Measurements from ENCODE around the gene PRR23E. TPM values are rescaled to one million over a fixed set of nuclear protein-coding genes. Genes with fewer than 3 reads are reported as not detected.

Gene PRR23E
- total RNA-seq, 1 experiment from 2014 or later, result not detected

DNA sequence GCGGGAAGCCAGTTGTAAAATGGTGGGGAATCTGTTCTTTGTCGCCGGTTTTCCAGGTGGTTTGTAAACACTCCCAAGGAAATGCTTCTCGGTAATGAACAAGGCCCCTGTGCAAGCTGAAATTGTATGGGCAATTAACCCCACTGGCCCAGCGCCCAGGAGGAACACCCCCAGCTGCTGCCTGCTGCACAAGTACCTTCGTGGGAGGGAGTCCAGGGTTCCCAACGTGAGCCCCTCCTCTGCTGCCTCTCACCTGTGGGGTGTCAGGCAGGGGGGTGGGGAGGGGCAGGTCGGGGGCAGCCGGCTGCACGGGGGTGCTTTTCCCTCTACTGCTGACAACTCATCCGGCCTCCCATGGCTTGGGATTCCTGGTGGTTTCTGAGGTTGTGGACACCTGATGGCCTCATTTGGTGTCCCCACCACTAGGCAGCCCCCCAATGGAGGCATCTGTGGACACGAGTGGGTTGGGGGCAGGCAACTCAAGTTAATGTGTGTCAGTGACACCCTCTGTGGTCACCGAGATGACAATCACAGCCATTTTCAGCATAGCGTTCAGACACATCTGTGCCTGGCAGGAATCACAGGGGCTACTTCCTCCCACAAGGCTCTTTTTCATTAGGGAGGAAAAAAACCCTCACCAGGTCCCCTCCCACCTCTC, 35.6 kb upstream of the PRR23E start:
- H3K27me3 Mint-ChIP-seq (ENCODE audit: unreplicated experiment), result no peaks in the 10 kb centered on the region
- no TSS peak for BruUV-seq (replicated peaks)
- H3K4me1 Mint-ChIP-seq (ENCODE audit: low read depth, unreplicated experiment), result no peaks in the 10 kb centered on the region
- H3K27ac Mint-ChIP-seq (ENCODE audit: unreplicated experiment), result no peak overlapping the region
- DNase-seq, result no peak
- TF ChIP-seq, protein P1, sequence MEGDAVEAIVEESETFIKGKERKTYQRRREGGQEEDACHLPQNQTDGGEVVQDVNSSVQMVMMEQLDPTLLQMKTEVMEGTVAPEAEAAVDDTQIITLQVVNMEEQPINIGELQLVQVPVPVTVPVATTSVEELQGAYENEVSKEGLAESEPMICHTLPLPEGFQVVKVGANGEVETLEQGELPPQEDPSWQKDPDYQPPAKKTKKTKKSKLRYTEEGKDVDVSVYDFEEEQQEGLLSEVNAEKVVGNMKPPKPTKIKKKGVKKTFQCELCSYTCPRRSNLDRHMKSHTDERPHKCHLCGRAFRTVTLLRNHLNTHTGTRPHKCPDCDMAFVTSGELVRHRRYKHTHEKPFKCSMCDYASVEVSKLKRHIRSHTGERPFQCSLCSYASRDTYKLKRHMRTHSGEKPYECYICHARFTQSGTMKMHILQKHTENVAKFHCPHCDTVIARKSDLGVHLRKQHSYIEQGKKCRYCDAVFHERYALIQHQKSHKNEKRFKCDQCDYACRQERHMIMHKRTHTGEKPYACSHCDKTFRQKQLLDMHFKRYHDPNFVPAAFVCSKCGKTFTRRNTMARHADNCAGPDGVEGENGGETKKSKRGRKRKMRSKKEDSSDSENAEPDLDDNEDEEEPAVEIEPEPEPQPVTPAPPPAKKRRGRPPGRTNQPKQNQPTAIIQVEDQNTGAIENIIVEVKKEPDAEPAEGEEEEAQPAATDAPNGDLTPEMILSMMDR (IDR thresholded peaks at IDR 0.05; ENCODE audit: unreplicated experiment), result no peak
- H3K4me3 Mint-ChIP-seq (ENCODE audit: low read depth, unreplicated experiment), result no peak overlapping the region
- CTCF ChIA-PET, result no interaction called here
- intact Hi-C loops (cut with micrococcal nuclease; ENCODE audit: unreplicated experiment), result no loop called here
- no peaks in the 10 kb centered on the region for H3K9me3 Mint-ChIP-seq (ENCODE audit: low read depth, unreplicated experiment)
- H3K36me3 Mint-ChIP-seq (ENCODE audit: insufficient read depth, unreplicated experiment), result no peaks in the 10 kb centered on the region

DNA sequence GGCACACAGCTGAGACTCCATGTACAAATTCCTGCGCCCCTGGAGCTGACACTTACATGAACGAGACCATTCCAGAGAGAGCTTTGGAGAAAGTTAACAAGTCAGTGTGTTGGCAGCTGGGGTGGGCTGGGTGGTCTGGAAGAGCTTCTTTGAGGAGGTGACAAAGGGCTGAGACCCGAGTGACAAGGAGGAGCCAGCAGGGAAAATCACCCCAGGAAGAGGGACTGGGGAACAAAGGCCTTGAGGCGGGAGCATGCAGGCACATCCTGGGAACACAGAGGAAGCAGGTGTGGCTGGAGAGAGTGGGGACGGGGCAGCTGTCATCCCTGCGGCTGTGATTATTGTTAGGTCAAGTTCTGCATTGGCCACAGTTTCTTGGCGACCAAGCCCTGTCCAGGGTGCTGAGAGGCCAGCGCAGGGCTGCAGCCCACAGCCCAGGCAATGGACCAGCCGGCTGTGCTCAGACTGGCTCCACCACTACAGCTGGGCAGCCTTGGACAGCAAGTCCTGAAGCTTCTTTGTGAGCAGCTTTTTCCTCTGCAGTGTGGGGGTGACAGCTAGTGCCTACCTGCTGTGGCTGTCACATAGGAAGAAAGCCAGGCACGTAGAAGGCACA, 34.2 kb upstream of the PRR23E start:
- CTCF ChIA-PET, result no interaction called here
- no peak overlapping the region for H3K27ac Mint-ChIP-seq (ENCODE audit: unreplicated experiment)
- DNase-seq, result peak; percentile 64
- H3K36me3 Mint-ChIP-seq (ENCODE audit: insufficient read depth, unreplicated experiment), result no peaks in the 10 kb centered on the region
- H3K9me3 Mint-ChIP-seq (ENCODE audit: low read depth, unreplicated experiment), result no peaks in the 10 kb centered on the region
- no peaks in the 10 kb centered on the region for H3K4me1 Mint-ChIP-seq (ENCODE audit: low read depth, unreplicated experiment)
- BruUV-seq (replicated peaks), result no TSS peak
- H3K27me3 Mint-ChIP-seq (ENCODE audit: unreplicated experiment), result no peaks in the 10 kb centered on the region
- no peak overlapping the region for H3K4me3 Mint-ChIP-seq (ENCODE audit: low read depth, unreplicated experiment)
- intact Hi-C loops (cut with micrococcal nuclease; ENCODE audit: unreplicated experiment), result no loop called here
- TF ChIP-seq, protein P1 (IDR thresholded peaks at IDR 0.05; ENCODE audit: unreplicated experiment), result no peak

DNA sequence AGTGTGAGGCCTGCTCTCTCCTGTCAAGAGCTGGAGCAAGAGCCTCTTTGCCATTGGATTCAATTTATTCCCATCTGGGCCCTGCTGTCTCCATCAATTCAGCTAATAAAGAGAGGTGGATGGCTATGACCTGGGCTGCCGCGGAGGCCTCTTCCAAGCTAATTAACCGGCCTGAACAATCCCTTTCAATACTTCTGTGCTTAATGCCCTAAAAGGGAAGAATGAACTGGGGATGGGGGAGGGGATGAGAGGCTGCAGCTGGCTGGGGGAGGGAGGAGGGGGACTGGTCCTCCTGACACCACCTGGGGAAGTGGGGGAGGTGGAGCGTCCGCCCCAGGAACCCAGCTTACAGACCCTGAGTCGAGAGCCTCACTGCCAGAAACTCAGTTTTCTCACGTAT, 33.4 kb upstream of the PRR23E start:
- no peaks in the 10 kb centered on the region for H3K27me3 Mint-ChIP-seq (ENCODE audit: unreplicated experiment)
- CTCF ChIA-PET, result no interaction called here
- H3K9me3 Mint-ChIP-seq (ENCODE audit: low read depth, unreplicated experiment), result no peaks in the 10 kb centered on the region
- intact Hi-C loops (cut with micrococcal nuclease; ENCODE audit: unreplicated experiment), result no loop called here
- H3K4me1 Mint-ChIP-seq (ENCODE audit: low read depth, unreplicated experiment), result no peaks in the 10 kb centered on the region
- DNase-seq, result no peak
- TF ChIP-seq, protein P1 (IDR thresholded peaks at IDR 0.05; ENCODE audit: unreplicated experiment), result no peak
- H3K36me3 Mint-ChIP-seq (ENCODE audit: insufficient read depth, unreplicated experiment), result no peaks in the 10 kb centered on the region
- BruUV-seq (replicated peaks), result no TSS peak
- no peak overlapping the region for H3K4me3 Mint-ChIP-seq (ENCODE audit: low read depth, unreplicated experiment)
- no peak overlapping the region for H3K27ac Mint-ChIP-seq (ENCODE audit: unreplicated experiment)

DNA sequence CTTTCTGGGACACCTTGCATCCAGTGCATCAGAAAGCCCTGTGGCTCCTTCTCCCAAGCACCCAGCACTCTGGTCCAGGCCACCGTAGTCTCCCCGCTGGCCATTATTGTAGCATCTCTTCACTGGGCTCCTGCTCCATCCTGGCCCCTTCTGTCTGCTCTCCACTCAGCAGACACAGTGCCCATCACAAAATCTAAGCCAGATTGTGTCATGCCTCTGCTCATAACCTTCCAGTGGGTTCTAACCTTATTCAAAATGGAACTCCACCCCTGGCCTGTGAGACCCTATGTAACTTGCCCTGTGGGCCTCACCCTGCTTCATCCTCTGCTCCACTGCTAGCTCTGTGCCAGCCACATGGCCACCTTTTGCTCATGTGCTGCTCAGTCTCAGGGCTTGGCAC, 31.7 kb upstream of the PRR23E start:
- no TSS peak for BruUV-seq (replicated peaks)
- DNase-seq, result no peak
- H3K4me1 Mint-ChIP-seq (ENCODE audit: low read depth, unreplicated experiment), result no peaks in the 10 kb centered on the region
- H3K27ac Mint-ChIP-seq (ENCODE audit: unreplicated experiment), result no peak overlapping the region
- intact Hi-C loops (cut with micrococcal nuclease; ENCODE audit: unreplicated experiment), result no loop called here
- no peaks in the 10 kb centered on the region for H3K36me3 Mint-ChIP-seq (ENCODE audit: insufficient read depth, unreplicated experiment)
- H3K9me3 Mint-ChIP-seq (ENCODE audit: low read depth, unreplicated experiment), result no peaks in the 10 kb centered on the region
- TF ChIP-seq, protein P1 (IDR thresholded peaks at IDR 0.05; ENCODE audit: unreplicated experiment), result no peak
- CTCF ChIA-PET, result no interaction called here
- H3K4me3 Mint-ChIP-seq (ENCODE audit: low read depth, unreplicated experiment), result no peak overlapping the region
- peaks cover 15% of the 10 kb centered on the region for H3K27me3 Mint-ChIP-seq (ENCODE audit: unreplicated experiment)
